ENCODE results near the gene BCL2L14. TPM values are rescaled to one million over a fixed set of nuclear protein-coding genes. Genes with fewer than 3 reads are reported as not detected.

The BCL2L14 gene
- total RNA-seq, 4 donors from 2014 or later: 1.6 TPM; not detected in 3

- Histone ChIP-seq H3K27ac (no peak overlapping the region), H3K4me3 (no peak overlapping the region), H3K27me3 (no peaks in the 10 kb centered on the region), H3K36me3 (no peaks in the 10 kb centered on the region), H3K9me3 (no peaks in the 10 kb centered on the region), H3K4me1 (no peaks in the 10 kb centered on the region)
- TF ChIP-seq CTCF (IDR thresholded peaks at IDR 0.05) (no peak), POLR2A (IDR thresholded peaks at IDR 0.05) (no peak)
- 76 to 84% methylated on average over 7 of the region's 7 CpGs for WGBS, 2 donors
- intact Hi-C loops (cut with DNase I): loop anchor here (10.0 kb wide), 1 partner anchor 485 kb away; no protein-coding TSS in a partner anchor
- DNase-seq: no peak
Measured at GRCh38 chr12:12039897-12040296, 30.8 kb upstream of the BCL2L14 start.

GRCh38 chr12:12046401-12046800 lies 24.3 kb upstream of the BCL2L14 start:
- Histone ChIP-seq H3K27me3 (no peaks in the 10 kb centered on the region), H3K9me3 (no peaks in the 10 kb centered on the region), H3K27ac (no peak overlapping the region), H3K36me3 (no peaks in the 10 kb centered on the region), H3K4me1 (no peaks in the 10 kb centered on the region), H3K4me3 (no peak overlapping the region)
- no peak for TF ChIP-seq POLR2A (IDR thresholded peaks at IDR 0.05)
- no peak for TF ChIP-seq CTCF (IDR thresholded peaks at IDR 0.05)
- intact Hi-C loops (cut with DNase I): no loop called here
- DNase-seq: no peak
- WGBS, 2 donors: 65 to 76% methylated on average over 3 to 6 of the region's 7 CpGs

- 82 to 91% methylated on average over 3 of the region's 3 CpGs for WGBS, 2 donors
- Histone ChIP-seq H3K4me1 (no peaks in the 10 kb centered on the region), H3K4me3 (no peak overlapping the region), H3K27ac (no peak overlapping the region), H3K9me3 (no peaks in the 10 kb centered on the region), H3K36me3 (no peaks in the 10 kb centered on the region), H3K27me3 (no peaks in the 10 kb centered on the region)
- TF ChIP-seq POLR2A (IDR thresholded peaks at IDR 0.05) (no peak), CTCF (IDR thresholded peaks at IDR 0.05) (no peak)
- DNase-seq: no peak
- intact Hi-C loops (cut with DNase I): no loop called here
Measured at GRCh38 chr12:12047682-12048081, 23.1 kb upstream of the BCL2L14 start.

GRCh38 chr12:12048266-12048665 lies 22.5 kb upstream of the BCL2L14 start:
- TF ChIP-seq POLR2A (IDR thresholded peaks at IDR 0.05) (no peak), CTCF (IDR thresholded peaks at IDR 0.05) (no peak)
- Histone ChIP-seq H3K4me3 (no peak overlapping the region), H3K9me3 (no peaks in the 10 kb centered on the region), H3K36me3 (no peaks in the 10 kb centered on the region), H3K27me3 (no peaks in the 10 kb centered on the region), H3K4me1 (no peaks in the 10 kb centered on the region), H3K27ac (no peak overlapping the region)
- WGBS, 2 donors: 66 to 67% methylated on average over 4 of the region's 4 CpGs
- no peak for DNase-seq
- intact Hi-C loops (cut with DNase I): no loop called here

DNA sequence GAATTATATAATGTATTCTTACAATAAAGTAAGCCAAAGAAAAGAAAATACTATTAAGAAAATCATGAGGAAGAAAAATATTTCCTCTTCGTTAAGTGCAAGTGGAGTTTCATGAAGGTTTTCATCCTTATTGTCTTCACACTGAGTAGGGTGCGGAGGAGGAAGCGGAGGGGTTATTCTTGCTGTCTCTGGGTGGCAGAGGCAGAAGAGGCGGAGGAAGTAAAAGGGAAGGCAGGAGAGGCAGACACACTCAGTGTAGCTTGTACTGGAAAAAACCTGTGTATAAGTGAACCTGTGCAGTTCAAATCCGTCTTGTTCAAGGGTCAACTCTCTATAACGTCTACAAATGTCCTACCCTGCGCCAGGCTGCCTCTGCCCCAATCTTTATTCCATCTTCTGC lies 22.0 kb upstream of the BCL2L14 start:
- Histone ChIP-seq H3K9me3 (no peaks in the 10 kb centered on the region), H3K27me3 (no peaks in the 10 kb centered on the region), H3K36me3 (no peaks in the 10 kb centered on the region), H3K27ac (no peak overlapping the region), H3K4me3 (no peak overlapping the region), H3K4me1 (no peaks in the 10 kb centered on the region)
- no peak for DNase-seq
- TF ChIP-seq CTCF (IDR thresholded peaks at IDR 0.05) (no peak), POLR2A (IDR thresholded peaks at IDR 0.05) (no peak)
- WGBS, 2 donors: 89 to 94% methylated on average over 7 of the region's 7 CpGs
- intact Hi-C loops (cut with DNase I): no loop called here
